Measurements from ENCODE around the gene BCL2L13. TPM values are rescaled to one million over a fixed set of nuclear protein-coding genes. Genes with fewer than 3 reads are reported as not detected.
"Not testable (repeated sequence)": the region's sequence is repeated elsewhere in the genome, so short reads cannot be mapped to it uniquely, and the experiment has no call there.

Gene BCL2L13
- total RNA-seq, 1 donor from 2014 or later = 69.9 TPM

GRCh38 chr22:17743661-17744411 is 105.3 kb downstream of the BCL2L13 start:
- no peak for DNase-seq (ENCODE audit: low spot score)
- intact Hi-C loops (cut with DNase I) = loop anchor here (2.0 kb wide), 1 partner anchor 333 kb away; the partner anchor contains the start of gene PEX26

GRCh38 chr22:17744430-17744829 is 105.9 kb downstream of the BCL2L13 start:
- intact Hi-C loops (cut with DNase I) = no loop called here
- DNase-seq (ENCODE audit: low spot score) = no peak

DNA sequence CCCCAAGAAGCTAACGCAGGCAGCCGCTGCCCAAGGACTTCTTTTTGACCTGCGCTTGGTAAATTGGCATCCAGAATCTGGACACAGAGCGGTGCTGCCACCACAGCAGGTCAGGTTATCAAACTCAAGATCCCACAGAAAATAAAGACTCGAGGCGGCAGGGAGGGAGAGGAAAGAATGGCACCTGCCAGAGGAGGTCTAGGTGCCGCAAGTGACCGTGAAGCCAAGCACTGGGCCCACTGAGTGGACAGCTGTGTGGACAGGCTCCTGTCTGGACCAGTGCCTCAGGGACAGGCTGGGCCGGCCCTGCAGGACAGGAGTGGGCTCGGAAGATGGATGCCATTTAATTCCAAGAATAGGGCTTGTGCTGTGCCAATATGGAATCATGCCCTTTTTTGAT is 108.4 kb downstream of the BCL2L13 start:
- DNase-seq (ENCODE audit: low spot score) = no peak
- intact Hi-C loops (cut with DNase I) = no loop called here

DNA sequence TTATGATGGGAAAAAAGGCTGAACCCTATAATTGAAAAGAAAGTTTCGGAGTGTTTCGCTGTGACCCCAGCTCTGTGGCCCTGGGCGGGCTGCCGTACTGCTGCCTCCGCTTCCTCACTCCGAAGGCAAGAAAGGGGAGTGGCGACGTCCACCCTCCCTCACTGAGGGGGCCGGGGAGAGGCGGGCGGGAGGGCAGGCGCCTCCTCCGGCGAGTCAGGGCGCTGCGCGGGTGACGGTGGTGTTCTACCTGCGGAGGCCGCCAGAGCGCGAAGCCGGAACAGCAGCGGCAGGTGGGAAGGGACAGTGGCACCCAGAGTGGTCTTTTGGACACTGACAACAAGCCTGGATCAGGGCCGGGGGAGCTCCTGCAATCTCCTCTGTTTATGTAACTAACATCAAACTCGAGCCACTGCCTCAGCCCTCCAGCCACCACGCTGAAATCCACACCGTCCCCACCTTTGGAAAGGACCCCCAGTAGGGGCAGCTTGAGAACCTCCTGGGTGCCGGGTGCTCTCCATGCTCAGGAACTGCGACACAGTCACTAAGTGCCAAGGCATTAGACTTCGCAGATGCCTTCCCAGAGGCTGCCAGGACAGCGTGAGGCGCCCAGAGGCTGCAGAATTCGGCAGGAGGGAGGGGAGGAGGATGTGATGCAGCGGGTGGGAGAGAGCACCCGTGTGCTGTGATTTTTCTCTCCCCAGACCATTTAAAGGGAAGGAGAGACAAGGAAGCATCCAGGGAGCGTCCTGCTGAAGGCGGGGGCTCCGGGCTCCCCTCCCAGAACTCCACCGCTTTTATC is 110.2 kb downstream of the BCL2L13 start:
- intact Hi-C loops (cut with DNase I) = no loop called here
- no peak for DNase-seq (ENCODE audit: low spot score)

- no peak for DNase-seq (ENCODE audit: low spot score)
- intact Hi-C loops (cut with DNase I) = no loop called here
Measured at GRCh38 chr22:17749605-17750395, 111.2 kb downstream of the BCL2L13 start.

DNA sequence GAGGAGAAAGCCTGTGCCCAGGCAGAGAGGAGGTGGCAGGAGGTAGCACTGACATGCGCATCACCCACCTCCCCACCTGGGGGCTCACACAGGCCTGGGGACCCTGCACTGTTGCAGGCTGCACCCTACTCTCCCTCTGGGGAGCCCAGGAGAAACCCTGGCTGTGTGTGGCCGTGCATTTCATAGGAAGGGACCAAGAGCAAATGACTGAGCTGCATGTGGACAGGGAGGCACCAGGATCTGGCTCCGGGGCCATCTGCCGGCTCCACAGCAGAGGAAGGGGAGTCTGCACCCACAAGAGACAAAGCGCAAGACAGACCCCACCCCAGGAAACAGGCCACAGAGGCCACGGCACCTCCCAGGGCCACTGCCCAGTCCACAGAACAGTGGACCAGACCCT is 113.0 kb downstream of the BCL2L13 start:
- DNase-seq (ENCODE audit: low spot score) = no peak
- intact Hi-C loops (cut with DNase I) = no loop called here

- DNase-seq (ENCODE audit: low spot score) = no peak
- intact Hi-C loops (cut with DNase I) = no loop called here
Measured at GRCh38 chr22:17753401-17753989, 114.9 kb downstream of the BCL2L13 start.

GRCh38 chr22:17754233-17754925 is 115.8 kb downstream of the BCL2L13 start:
- intact Hi-C loops (cut with DNase I) = no loop called here
- no peak for DNase-seq (ENCODE audit: low spot score)

- intact Hi-C loops (cut with DNase I) = no loop called here
Measured at GRCh38 chr22:17761138-17761488, 122.6 kb downstream of the BCL2L13 start.

GRCh38 chr22:17763442-17763841 is 124.9 kb downstream of the BCL2L13 start:
- DNase-seq (ENCODE audit: low spot score); intact Hi-C loops (cut with DNase I): not testable (repeated sequence)

More at GRCh38 chr22:17761138-17761488, 122.6 kb downstream of the BCL2L13 start:
- no peak for DNase-seq (ENCODE audit: low spot score)

- no peak for DNase-seq (ENCODE audit: low spot score)
- intact Hi-C loops (cut with DNase I) = no loop called here
Measured at GRCh38 chr22:17764036-17764435, 125.5 kb downstream of the BCL2L13 start.

- DNase-seq (ENCODE audit: low spot score); intact Hi-C loops (cut with DNase I): not testable (repeated sequence)
Measured at GRCh38 chr22:17764852-17765251, 126.3 kb downstream of the BCL2L13 start.

DNA sequence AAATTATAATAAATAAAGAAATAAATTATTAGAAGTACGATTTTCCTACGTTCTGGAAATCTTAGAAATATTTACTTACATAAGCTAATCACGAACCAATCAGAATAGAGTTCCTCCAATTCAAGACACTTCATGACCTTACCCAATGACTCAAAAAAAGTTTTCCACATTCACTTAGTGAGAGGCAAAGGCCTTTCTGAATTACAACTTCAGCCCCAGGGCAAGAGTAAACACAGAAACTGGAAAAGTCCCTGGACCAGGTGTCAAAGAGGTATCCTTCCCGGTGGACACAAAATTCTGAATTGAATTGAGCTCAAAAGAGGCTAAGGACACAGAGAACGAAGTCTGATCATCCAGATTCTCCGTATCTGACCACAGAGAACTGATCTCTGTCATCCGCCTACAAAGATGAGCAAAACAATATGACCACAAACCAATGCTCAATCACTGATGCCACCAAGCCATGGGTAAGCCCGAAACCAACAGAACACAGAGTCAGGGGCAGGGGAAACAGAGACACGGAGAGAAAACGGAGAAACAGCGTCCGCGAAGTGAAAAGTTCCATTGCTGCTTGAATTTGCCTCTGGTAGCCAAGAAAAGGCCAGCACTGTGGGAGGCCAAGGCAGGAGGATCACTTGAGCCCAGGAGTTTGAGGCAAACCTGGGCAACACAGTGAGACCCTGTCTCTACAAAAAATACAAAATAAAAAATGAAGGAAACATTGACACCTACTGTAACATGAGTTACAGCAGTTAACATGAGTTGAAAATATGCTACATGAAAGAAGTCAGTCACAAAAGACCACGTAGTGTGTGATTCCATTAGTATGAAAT is 128.9 kb downstream of the BCL2L13 start:
- no peak for DNase-seq (ENCODE audit: low spot score)
- intact Hi-C loops (cut with DNase I) = no loop called here

DNA sequence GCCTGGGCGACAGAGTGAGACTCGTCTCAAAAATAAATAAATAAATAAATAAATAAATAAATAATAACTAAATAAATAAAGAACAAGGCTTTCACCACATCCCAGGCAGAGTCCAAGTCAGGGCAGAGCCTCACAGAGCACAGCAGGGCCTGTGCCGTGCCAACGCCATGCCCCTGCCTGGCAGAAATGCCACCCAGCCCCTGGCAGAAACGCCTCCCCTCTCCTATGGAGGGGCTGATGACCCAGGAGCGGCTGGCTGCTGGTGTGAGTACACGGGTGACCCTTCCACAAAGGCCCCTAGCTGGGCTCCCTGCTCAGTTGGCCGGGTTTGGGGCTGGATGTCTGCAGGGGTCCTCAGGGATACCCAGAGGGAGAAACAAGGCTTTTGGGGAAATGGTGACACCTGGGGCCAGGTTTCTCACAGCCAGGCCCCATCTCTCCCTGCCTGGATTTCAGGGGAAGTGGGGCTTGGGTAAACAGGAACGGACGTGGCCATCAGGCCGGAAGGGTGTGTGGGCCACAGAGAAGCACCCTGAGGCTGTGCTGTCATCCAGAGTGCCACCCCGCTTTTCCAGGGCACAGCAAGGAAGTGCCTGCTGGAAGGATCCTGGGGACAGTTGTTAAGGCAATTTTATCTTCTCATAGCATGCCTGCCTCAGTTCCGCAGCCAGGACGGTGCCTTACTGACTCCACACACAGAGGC is 130.6 kb downstream of the BCL2L13 start:
- intact Hi-C loops (cut with DNase I) = no loop called here
- peak; percentile 90 for DNase-seq (ENCODE audit: low spot score)

DNA sequence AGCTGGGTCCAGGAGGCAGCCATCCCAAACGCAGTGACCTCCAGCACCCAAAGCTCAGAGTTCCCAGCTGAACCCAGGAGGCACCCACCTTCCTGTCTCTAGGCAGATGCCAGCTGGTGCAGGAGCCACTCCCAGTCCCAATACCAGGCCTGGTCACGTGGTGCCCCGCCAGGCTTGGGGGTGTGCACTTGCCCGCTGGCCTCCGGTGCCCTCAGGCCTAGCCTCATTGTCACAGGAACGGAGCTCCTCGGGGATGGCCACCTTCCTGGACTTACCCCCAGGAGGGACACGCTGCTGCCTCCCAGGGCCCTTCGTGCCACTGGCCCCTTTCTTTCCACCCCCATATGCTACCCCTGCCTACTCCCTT is 131.1 kb downstream of the BCL2L13 start:
- intact Hi-C loops (cut with DNase I) = no loop called here
- DNase-seq (ENCODE audit: low spot score) = no peak

DNA sequence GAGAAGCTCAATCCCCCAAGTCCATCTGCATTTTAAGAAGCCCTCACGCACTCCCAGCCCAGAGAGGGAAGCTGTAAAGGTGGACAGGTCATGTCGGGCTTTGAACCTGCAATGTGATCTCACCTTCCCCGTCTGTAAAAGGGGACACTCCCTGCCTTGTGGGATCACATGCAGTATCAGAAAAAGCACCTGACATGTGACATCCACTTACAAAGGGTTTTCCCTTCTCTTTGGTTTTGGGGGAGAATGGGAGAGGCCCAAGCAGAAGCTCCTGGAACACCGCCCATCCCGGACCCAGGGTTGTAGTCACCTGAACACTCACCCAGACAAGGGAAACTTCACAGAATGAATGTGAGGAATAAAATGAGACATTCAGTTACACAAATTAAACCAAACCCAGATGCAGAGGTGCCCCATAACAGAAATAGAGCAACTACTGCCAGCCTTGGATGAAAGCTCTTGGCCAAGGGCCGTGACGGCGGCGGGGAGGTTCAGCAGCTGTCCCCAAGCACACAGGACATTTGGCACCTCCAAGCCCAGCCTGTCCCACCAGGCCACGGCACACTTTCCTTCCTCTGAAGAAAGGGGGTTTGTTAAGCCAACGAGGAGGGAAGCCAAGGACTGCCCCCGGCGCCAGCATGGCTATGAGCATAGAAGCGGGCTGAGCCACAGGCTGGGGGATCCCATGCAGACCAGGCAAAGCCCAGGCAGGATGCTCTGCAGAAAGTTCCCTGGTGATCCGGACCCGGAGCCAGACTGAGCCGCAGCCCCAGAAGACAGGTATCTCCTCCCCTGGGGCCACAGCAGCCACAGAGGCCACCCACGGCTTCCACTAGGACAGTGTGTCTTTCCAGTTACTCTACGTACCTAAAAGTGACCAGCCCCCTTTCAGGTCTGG is 131.9 kb downstream of the BCL2L13 start:
- intact Hi-C loops (cut with DNase I) = no loop called here
- no peak for DNase-seq (ENCODE audit: low spot score)

All from cardiac septum (tissue), 1 donor.